Endodermal cell (in vitro differentiated cells): ENCODE results near the gene CPLANE1. TPM values are rescaled to one million over a fixed set of nuclear protein-coding genes. Genes with fewer than 3 reads are reported as not detected.

Experiments
- DNase-seq: peaks from one replicate; pipeline ENCODE4 v3.0.0-alpha.2; 2017
- H3K27ac ChIP-seq: 2 replicates; pipeline ENCODE4 v1.5.1; 2013; ENCODE audit warnings: mild to moderate bottlenecking, low read depth, low read length, moderate library complexity
- H3K27me3 ChIP-seq: 2 replicates; pipeline ENCODE4 v1.6.1; 2013; ENCODE audit warnings: mild to moderate bottlenecking, low read length, moderate library complexity; ENCODE audit not compliant: insufficient read depth, control insufficient read depth, poor library complexity, severe bottlenecking
- H3K36me3 ChIP-seq: 2 replicates; pipeline ENCODE4 v1.7.0; 2013; ENCODE audit warnings: mild to moderate bottlenecking, low read length, moderate library complexity; ENCODE audit not compliant: control insufficient read depth, insufficient read depth
- H3K4me1 ChIP-seq: one replicate; pipeline ENCODE4 v1.7.0; 2013; ENCODE audit warnings: low read length; ENCODE audit not compliant: control insufficient read depth, insufficient read depth
- H3K4me3 ChIP-seq: 2 replicates; pipeline ENCODE4 v1.5.1; 2013; ENCODE audit warnings: mild to moderate bottlenecking, low read length, moderate library complexity
- H3K9ac ChIP-seq: 2 replicates; pipeline ENCODE4 v1.6.1; 2013; ENCODE audit warnings: mild to moderate bottlenecking, low read length, moderate library complexity; ENCODE audit not compliant: poor library complexity, severe bottlenecking; ENCODE audit errors: extremely low read depth
- H3K9me3 ChIP-seq: 2 replicates; pipeline ENCODE4 v1.6.1; 2013; ENCODE audit warnings: mild to moderate bottlenecking, low read length, moderate library complexity; ENCODE audit not compliant: control insufficient read depth
- H3K27ac Mint-ChIP-seq: 2 replicates; pipeline ENCODE4 v1.8.0; 2020; ENCODE audit warnings: mixed read lengths
- H3K27me3 Mint-ChIP-seq: 2 replicates; pipeline ENCODE4 v1.8.0; 2021; ENCODE audit warnings: mild to moderate bottlenecking, mixed read lengths; ENCODE audit not compliant: insufficient read depth
- H3K36me3 Mint-ChIP-seq: 2 replicates; pipeline ENCODE4 v1.8.0; 2020; ENCODE audit warnings: low read depth, mixed read lengths
- H3K4me1 Mint-ChIP-seq: 2 replicates; pipeline ENCODE4 v1.8.0; 2020; ENCODE audit warnings: mixed read lengths
- H3K4me3 Mint-ChIP-seq: 2 replicates; pipeline ENCODE4 v1.8.0; 2020; ENCODE audit warnings: mild to moderate bottlenecking, moderate library complexity, mixed read lengths
- H3K9me3 Mint-ChIP-seq: 2 replicates; pipeline ENCODE4 v1.8.0; 2020; ENCODE audit warnings: mild to moderate bottlenecking, mixed read lengths
- WGBS, 2 experiments: methylation state at CpG; one replicate each; pipeline versions ENCODE4 v1.1.5 to v1.1.7; 2013; ENCODE audit warnings: missing lambda C conversion rate in 2 of 2, mixed read lengths in 1 of 2; ENCODE audit not compliant: insufficient coverage in 1 of 2, insufficient read length in 1 of 2; 5-methylcytosine and 5-hydroxymethylcytosine counted together
- total RNA-seq, 2 donors: library from RNA; stranded (reverse); fragmentation: NEBNext Ultra II Directional in 1 of 2; extraction: Animal tissue kit (Norgen Biotek cat#: 25700) in 1 of 2; gene quantifications; 2 replicates in 1 of 2; 3 replicates in 1 of 2; pipeline ENCODE4 v1.2.1, GENCODE V29; 2021
- TF ChIP-seq, protein P1 (sequence below): fragments of 200-600 bp; sonication (generic); conservative IDR thresholded peaks from 2 replicates; pipeline ENCODE4 v1.5.0; 2021; ENCODE audit warnings: antibody characterized with exemption, mild to moderate bottlenecking

Gene CPLANE1
- total RNA-seq, 2 donors from 2014 or later, result 17.2 to 22.8 TPM

DNA sequence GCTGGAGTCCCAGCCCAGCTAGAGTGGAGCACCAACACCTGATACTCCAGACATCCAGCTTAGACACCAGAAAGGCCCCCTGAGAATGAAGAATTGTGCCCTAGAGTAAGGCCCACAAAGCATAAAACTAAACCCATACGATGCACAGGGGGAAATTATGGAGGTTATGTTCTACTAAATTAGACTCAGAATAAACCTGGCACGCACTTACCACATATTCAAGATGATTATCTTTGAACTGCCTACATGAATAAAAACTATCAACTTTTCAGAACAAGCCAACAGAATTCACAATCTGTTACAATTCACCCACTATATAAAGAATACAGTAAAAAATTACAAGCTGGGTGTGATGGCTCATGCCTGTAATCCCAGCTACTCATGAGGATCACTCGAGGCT, 168.5 kb downstream of the CPLANE1 start:
- H3K4me1 Mint-ChIP-seq, result peaks cover 18% of the 10 kb centered on the region
- TF ChIP-seq, protein P1, sequence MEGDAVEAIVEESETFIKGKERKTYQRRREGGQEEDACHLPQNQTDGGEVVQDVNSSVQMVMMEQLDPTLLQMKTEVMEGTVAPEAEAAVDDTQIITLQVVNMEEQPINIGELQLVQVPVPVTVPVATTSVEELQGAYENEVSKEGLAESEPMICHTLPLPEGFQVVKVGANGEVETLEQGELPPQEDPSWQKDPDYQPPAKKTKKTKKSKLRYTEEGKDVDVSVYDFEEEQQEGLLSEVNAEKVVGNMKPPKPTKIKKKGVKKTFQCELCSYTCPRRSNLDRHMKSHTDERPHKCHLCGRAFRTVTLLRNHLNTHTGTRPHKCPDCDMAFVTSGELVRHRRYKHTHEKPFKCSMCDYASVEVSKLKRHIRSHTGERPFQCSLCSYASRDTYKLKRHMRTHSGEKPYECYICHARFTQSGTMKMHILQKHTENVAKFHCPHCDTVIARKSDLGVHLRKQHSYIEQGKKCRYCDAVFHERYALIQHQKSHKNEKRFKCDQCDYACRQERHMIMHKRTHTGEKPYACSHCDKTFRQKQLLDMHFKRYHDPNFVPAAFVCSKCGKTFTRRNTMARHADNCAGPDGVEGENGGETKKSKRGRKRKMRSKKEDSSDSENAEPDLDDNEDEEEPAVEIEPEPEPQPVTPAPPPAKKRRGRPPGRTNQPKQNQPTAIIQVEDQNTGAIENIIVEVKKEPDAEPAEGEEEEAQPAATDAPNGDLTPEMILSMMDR, result no peak
- no peak overlapping the region for H3K4me3 Mint-ChIP-seq
- 96% methylated on average over 3 of the region's 3 CpGs; no CpG with 5 or more reads in 1 of the 2 experiments for WGBS, 2 experiments
- H3K4me3 ChIP-seq, result no peak overlapping the region
- peaks cover 58% of the 10 kb centered on the region for H3K36me3 Mint-ChIP-seq
- DNase-seq, result no peak
- no peak overlapping the region for H3K27ac ChIP-seq
- H3K27me3 Mint-ChIP-seq, result peaks cover 93% of the 10 kb centered on the region
- H3K4me1 ChIP-seq, result no peaks in the 10 kb centered on the region
- no peak overlapping the region for H3K27ac Mint-ChIP-seq
- peaks cover 32% of the 10 kb centered on the region for H3K27me3 ChIP-seq
- peaks cover 39% of the 10 kb centered on the region for H3K36me3 ChIP-seq
- H3K9ac ChIP-seq, result no peak overlapping the region
- peaks cover 34% of the 10 kb centered on the region for H3K9me3 Mint-ChIP-seq
- peaks cover 57% of the 10 kb centered on the region for H3K9me3 ChIP-seq

DNA sequence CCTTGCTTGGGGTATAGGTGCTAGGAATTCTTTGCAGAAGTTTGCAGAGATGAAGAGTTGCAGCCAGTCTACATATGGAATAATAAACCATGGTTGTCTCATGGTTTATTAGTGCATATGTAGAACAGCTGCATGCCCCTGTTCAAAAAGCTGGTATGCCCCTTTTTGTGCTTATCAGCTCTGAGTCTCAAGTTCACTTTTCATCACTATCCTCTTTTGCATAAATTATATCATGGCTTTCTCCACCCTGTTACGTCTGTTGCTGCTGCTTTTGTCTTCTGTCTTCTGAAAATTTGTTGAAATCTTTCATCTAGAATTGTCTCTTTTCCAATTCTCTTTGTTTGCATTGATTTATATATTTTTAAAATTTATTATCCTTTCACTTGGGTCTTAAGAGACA, 172.0 kb downstream of the CPLANE1 start:
- Mint-ChIP-seq H3K4me1 (peaks cover 5% of the 10 kb centered on the region), H3K9me3 (peaks cover 6% of the 10 kb centered on the region), H3K27me3 (peaks cover 72% of the 10 kb centered on the region), H3K4me3 (no peak overlapping the region), H3K36me3 (peaks cover 33% of the 10 kb centered on the region), H3K27ac (no peak overlapping the region)
- no peaks in the 10 kb centered on the region for H3K4me1 ChIP-seq
- TF ChIP-seq, protein P1, result no peak
- H3K9me3 ChIP-seq, result peaks cover 21% of the 10 kb centered on the region
- H3K27ac ChIP-seq, result no peak overlapping the region
- peaks cover 32% of the 10 kb centered on the region for H3K27me3 ChIP-seq
- H3K9ac ChIP-seq, result no peak overlapping the region
- DNase-seq, result no peak
- no peak overlapping the region for H3K4me3 ChIP-seq
- peaks cover 28% of the 10 kb centered on the region for H3K36me3 ChIP-seq
- 100% methylated on average over 1 of the region's 1 CpG; no CpG with 5 or more reads in 1 of the 2 experiments for WGBS, 2 experiments

DNA sequence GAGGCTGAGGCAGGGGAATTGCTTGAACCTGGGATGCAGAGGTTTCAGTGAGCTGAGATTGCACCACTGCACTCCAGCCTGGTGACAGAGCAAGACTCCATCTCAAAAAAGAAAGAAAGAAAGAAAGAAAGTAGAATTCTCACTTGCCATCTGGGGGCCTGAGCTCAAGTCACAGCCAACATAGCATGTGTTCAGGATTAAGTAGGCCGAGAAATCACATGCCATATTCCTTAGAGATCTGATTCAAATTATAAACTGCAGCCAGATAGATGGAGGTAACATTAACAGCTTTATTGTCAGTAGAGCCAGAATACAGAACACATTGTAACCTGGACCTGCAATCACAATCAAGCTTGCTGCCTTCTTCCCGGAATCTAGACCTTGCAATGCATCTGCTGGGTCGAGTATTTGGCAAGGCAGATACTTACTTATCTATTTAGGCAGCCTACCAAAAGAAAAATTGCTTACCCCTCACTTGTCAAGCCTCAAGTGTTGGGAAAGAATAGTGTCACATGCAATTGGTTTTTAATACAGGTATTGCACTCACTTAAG, 173.7 kb downstream of the CPLANE1 start:
- TF ChIP-seq, protein P1, result no peak
- Mint-ChIP-seq H3K27ac (no peak overlapping the region), H3K4me3 (no peak overlapping the region), H3K36me3 (peaks cover 24% of the 10 kb centered on the region), H3K9me3 (peaks cover 6% of the 10 kb centered on the region), H3K4me1 (peaks cover 5% of the 10 kb centered on the region), H3K27me3 (peaks cover 56% of the 10 kb centered on the region)
- Histone ChIP-seq H3K9me3 (peaks cover 12% of the 10 kb centered on the region), H3K9ac (no peak overlapping the region), H3K27me3 (peaks cover 17% of the 10 kb centered on the region), H3K4me3 (no peak overlapping the region), H3K36me3 (peaks cover 17% of the 10 kb centered on the region), H3K4me1 (no peaks in the 10 kb centered on the region), H3K27ac (no peak overlapping the region)
- WGBS, 2 experiments, result 91 to 94% methylated on average over 2 to 3 of the region's 3 CpGs
- DNase-seq, result no peak
